HCT116 (cell line): ENCODE results near the gene PAGR1. TPM values are rescaled to one million over a fixed set of nuclear protein-coding genes. Genes with fewer than 3 reads are reported as not detected.
A peak's percentile ranks its signal among the peaks of the same experiment; 100 is the strongest.

Experiments
- ATAC-seq: fragments of 200-7000 bp; cut with Tn5 transposase; 2 replicates; pipeline ENCODE4 v1.9.1; 2020; ENCODE audit warnings: mild to moderate bottlenecking, moderate library complexity
- BruUV-seq: library from RNA; stranded (reverse); fragments of 400-500 nt; replicated peaks from 2 replicates; lab custom pipeline; 2021; lab: Mats Ljungman, UMichigan
- CTCF ChIA-PET: fragments of 300-600 bp; sonication (Branson Sonifier 250); formaldehyde crosslinking; loops from one replicate; lab custom pipeline; 2021; ENCODE audit warnings: antibody characterized with exemption; lab: Charles Lee
- POLR2A ChIA-PET: fragments of 300-600, 350-600 bp; sonication (Branson Sonifier 250); formaldehyde crosslinking; loops from one replicate; lab custom pipeline; 2021; ENCODE audit warnings: antibody characterized with exemption; lab: Charles Lee
- RAD21 ChIA-PET, 2 experiments: fragments of 300-600 bp; sonication (Branson Sonifier 250); formaldehyde crosslinking; loops; one replicate each; lab custom pipeline; 2023; ENCODE audit warnings: low total read pairs in 2 of 2; ENCODE audit not compliant: uncharacterized antibody in 2 of 2, unreplicated experiment in 2 of 2, low non-redundant PET in 1 of 2; lab: Charles Lee
- DNase-seq: peaks from one replicate; pipeline ENCODE4 v3.0.0-alpha.2; 2010; ENCODE audit warnings: low read depth, low spot score
- H2AFZ ChIP-seq: fragments of 200-600 bp; shearing (Covaris generic), sonication (generic); 2 replicates; pipeline ENCODE4 v1.6.1; 2017; ENCODE audit warnings: low read depth, mixed run types, mixed read lengths, antibody characterized with exemption, low read length; ENCODE audit not compliant: poor library complexity, severe bottlenecking
- H3K27ac ChIP-seq: 2 replicates; pipeline ENCODE4 v1.5.1; 2012; ENCODE audit warnings: low read depth, low read length
- H3K27me3 ChIP-seq: fragments of 200-600 bp; sonication (generic); 2 replicates; pipeline ENCODE4 v1.6.1; 2016; ENCODE audit warnings: mixed run types, low read length, mixed read lengths; ENCODE audit not compliant: insufficient read depth
- H3K36me3 ChIP-seq, 2 experiments: fragments of 200-500 bp in 1 of 2; fragments of 200-600 bp in 1 of 2; sonication (Bioruptor generic) in 1 of 2; sonication (generic) in 1 of 2; 2 replicates each; pipeline versions ENCODE4 v1.5.1 to v1.6.1; 2014 to 2016; ENCODE audit warnings: low read length in 2 of 2, inconsistent platforms in 1 of 2, mixed read lengths in 1 of 2, mixed run types in 1 of 2; ENCODE audit not compliant: insufficient read depth in 2 of 2, control insufficient read depth in 1 of 2
- H3K4me1 ChIP-seq, 2 experiments: fragments of 200-600 bp in 1 of 2; sonication (generic) in 1 of 2; 2 replicates each; pipeline versions ENCODE4 v1.5.1 to v1.6.1; 2012 to 2017; ENCODE audit warnings: low read length in 2 of 2, inconsistent platforms in 1 of 2, mild to moderate bottlenecking in 1 of 2, mixed read lengths in 1 of 2, mixed run types in 1 of 2, moderate library complexity in 1 of 2; ENCODE audit not compliant: insufficient read depth in 2 of 2, control insufficient read depth in 1 of 2
- H3K4me2 ChIP-seq: fragments of 200-600 bp; sonication (generic); 2 replicates; pipeline ENCODE4 v1.6.1; 2017; ENCODE audit warnings: mixed run types, low read length, mixed read lengths
- H3K4me3 ChIP-seq, 2 experiments: fragments of 200-600 bp in 1 of 2; sonication (generic) in 1 of 2; replicated peaks in 1 of 2; 2 replicates each; pipeline ENCODE4 v1.5.1; 2011 to 2016; ENCODE audit warnings: low read length in 2 of 2, control low read depth in 1 of 2, low read depth in 1 of 2, mild to moderate bottlenecking in 1 of 2, mixed read lengths in 1 of 2, mixed run types in 1 of 2
- H3K79me2 ChIP-seq: fragments of 200-600 bp; sonication (generic); 2 replicates; pipeline ENCODE4 v1.6.1; 2017; ENCODE audit warnings: mild to moderate bottlenecking, mixed run types, low read length, moderate library complexity, mixed read lengths; ENCODE audit not compliant: insufficient read depth
- H3K9ac ChIP-seq: fragments of 200-600 bp; sonication (generic); 2 replicates; pipeline ENCODE4 v1.6.1; 2016; ENCODE audit warnings: low read length, mixed read lengths
- H3K9me2 ChIP-seq: fragments of 200-600 bp; sonication (generic), shearing (Covaris generic); 2 replicates; pipeline ENCODE4 v1.6.1; 2017; ENCODE audit warnings: mixed run types, mild to moderate bottlenecking, moderate library complexity; ENCODE audit not compliant: insufficient read depth
- H3K9me3 ChIP-seq, 2 experiments: fragments of 200-500 bp in 1 of 2; fragments of 200-600 bp in 1 of 2; sonication (Bioruptor generic) in 1 of 2; sonication (generic) in 1 of 2; 2 replicates each; pipeline ENCODE4 v1.6.1; 2014 to 2017; ENCODE audit warnings: low read length in 2 of 2, mixed read lengths in 2 of 2, inconsistent platforms in 1 of 2, low read depth in 1 of 2, mild to moderate bottlenecking in 1 of 2, mixed run types in 1 of 2, moderate library complexity in 1 of 2; ENCODE audit not compliant: control insufficient read depth in 1 of 2, insufficient read depth in 1 of 2
- H4K20me1 ChIP-seq: fragments of 200-600 bp; sonication (generic), shearing (Covaris generic); 2 replicates; pipeline ENCODE4 v1.6.1; 2017; ENCODE audit warnings: mixed run types, mild to moderate bottlenecking, moderate library complexity; ENCODE audit not compliant: insufficient read depth
- ATF3 ChIP-seq: IDR thresholded peaks from 2 replicates; pipeline ENCODE4 v1.6.1; 2012
- CEBPB ChIP-seq: IDR thresholded peaks from 2 replicates; pipeline ENCODE4 v1.6.1; 2012; ENCODE audit warnings: low read depth
- CTCF ChIP-seq, 3 experiments: fragments of 200-600 bp in 1 of 3; sonication (generic) in 1 of 3; IDR thresholded peaks in 2 of 3; conservative IDR thresholded peaks in 1 of 3; 2 replicates each; pipeline ENCODE4 v1.5.1; 2012 to 2017; ENCODE audit warnings: low read depth in 2 of 3, low read length in 2 of 3, antibody characterized with exemption in 1 of 3, borderline replicate concordance in 1 of 3, control low read depth in 1 of 3, mild to moderate bottlenecking in 1 of 3, mixed read lengths in 1 of 3, mixed run types in 1 of 3, moderate library complexity in 1 of 3; ENCODE audit not compliant: insufficient read depth in 1 of 3
- EGR1 ChIP-seq: IDR thresholded peaks from 2 replicates; pipeline ENCODE4 v1.6.1; 2012; ENCODE audit warnings: low read depth
- EZH2 ChIP-seq: fragments of 200-600 bp; sonication (generic); IDR thresholded peaks from 2 replicates; pipeline ENCODE4 v1.6.1; 2017; ENCODE audit warnings: antibody characterized with exemption, mixed run types
- FOSL1 ChIP-seq: IDR thresholded peaks from 2 replicates; pipeline ENCODE4 v1.6.1; 2012; ENCODE audit warnings: low read depth
- JUND ChIP-seq: IDR thresholded peaks from 2 replicates; pipeline ENCODE4 v1.6.1; 2012
- MAX ChIP-seq: IDR thresholded peaks from 2 replicates; pipeline ENCODE4 v1.6.1; 2012
- POLR2A ChIP-seq: IDR thresholded peaks from 2 replicates; pipeline ENCODE4 v1.7.0; 2011; ENCODE audit warnings: borderline replicate concordance; ENCODE audit not compliant: insufficient read depth, insufficient read length; ENCODE audit errors: extremely low read depth
- RAD21 ChIP-seq: IDR thresholded peaks from 2 replicates; pipeline ENCODE4 v1.6.1; 2012; ENCODE audit warnings: low read depth, mild to moderate bottlenecking
- SP1 ChIP-seq: IDR thresholded peaks from 2 replicates; pipeline ENCODE4 v1.6.1; 2012; ENCODE audit warnings: low read depth
- SRF ChIP-seq: IDR thresholded peaks from 2 replicates; pipeline ENCODE4 v1.6.1; 2012; ENCODE audit warnings: low read depth
- ZBTB33 ChIP-seq: IDR thresholded peaks from 2 replicates; pipeline ENCODE4 v1.6.1; 2011; ENCODE audit warnings: mild to moderate bottlenecking, low read length, moderate library complexity; ENCODE audit not compliant: insufficient replicate concordance; ENCODE audit errors: extremely low read depth
- ZFX ChIP-seq: fragments of 450-650 bp; IDR thresholded peaks from 2 replicates; pipeline ENCODE4 v1.6.1; 2017
- ZNF274 ChIP-seq: fragments of 200-500 bp; sonication (Bioruptor generic); IDR thresholded peaks from 2 replicates; pipeline ENCODE4 v1.6.1; 2014; ENCODE audit warnings: mild to moderate bottlenecking, low read depth, low read length, inconsistent platforms
- intact Hi-C: fragments of 100-400 bp; cut with micrococcal nuclease; formaldehyde crosslinking; loops from 2 replicates; pipeline ENCODE4 v1.10.0; 2022
- total RNA-seq: library from RNA; stranded (reverse); gene quantifications from one replicate; pipeline ENCODE4 v1.2.1, GENCODE V29; 2021; ENCODE audit not compliant: unreplicated experiment

PAGR1 gene
- total RNA-seq, 1 experiment from 2014 or later, result 28.9 TPM

DNA sequence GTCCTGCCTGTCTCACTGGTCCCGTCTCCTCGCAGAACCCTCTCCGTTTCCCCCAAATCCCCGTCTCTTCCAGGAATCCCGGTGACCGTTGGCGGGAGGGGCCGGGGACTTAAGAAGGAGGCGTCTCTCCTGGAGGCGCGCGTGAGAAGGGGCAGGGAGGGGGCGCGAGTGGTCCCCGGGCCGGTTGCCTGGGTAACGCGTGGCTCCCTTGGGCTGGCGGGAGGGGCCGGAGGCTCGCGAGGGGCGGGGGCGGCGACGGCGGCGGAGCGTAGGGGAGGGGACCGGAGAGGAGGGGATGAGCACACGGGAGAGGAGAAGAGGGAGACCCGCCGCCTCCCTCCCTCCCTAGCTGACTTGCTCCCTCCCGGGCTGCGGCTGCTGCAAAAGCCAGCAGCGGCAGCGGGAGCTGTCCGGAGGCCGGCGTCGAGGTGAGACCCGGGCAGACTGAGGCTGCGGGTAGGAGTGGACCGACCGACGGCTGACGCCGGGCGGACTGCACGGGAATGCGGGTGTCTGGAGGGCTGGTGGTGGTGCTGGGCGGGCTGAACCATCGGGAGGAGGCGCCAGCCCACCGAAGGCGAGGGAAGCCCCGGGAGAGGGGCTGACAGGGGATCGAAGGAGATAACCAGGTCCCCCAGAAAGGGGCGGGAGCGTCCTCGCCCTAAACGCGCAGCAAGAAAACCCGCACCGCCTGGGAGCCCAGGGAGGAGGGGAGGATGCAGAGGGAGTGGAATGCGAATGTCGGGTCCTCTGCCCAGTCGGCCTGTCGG is 3.9 kb upstream of the PAGR1 start, which contains the start of gene PRRT2:
TSS of gene PRRT2 (plus strand) at position 298 of the 770 bp plus-strand sequence. CDS start 862 bp downstream, outside the sequence.
- H3K9me2 ChIP-seq, result no peaks in the 10 kb centered on the region
- BruUV-seq, result no TSS peak
- ChIA-PET POLR2A (interaction anchor here (0.8 to 1.4 kb wide), 3 partner anchors 16 to 209 kb away, joined by 3 read pairs; partner anchors contain the start of gene KIF22), CTCF (interaction anchor here (1.4 kb wide), 1 partner anchor 36 kb away, joined by 3 read pairs; no protein-coding TSS in a partner anchor), RAD21 (no interaction called here)
- peak within 1 kb of the TSS; percentile 95 for H3K9ac ChIP-seq
- TF ChIP-seq FOSL1 (no peak), MAX (no peak), RAD21 (no peak), SRF (no peak), ZBTB33 (no peak), SP1 (no peak), JUND (no peak), CTCF (IDR thresholded peaks at IDR 0.05 in 2 of 3, conservative IDR thresholded peaks at IDR 0.05 in 1 of 3; ENCODE audit: borderline replicate concordance in 1 of 3, insufficient read depth in 1 of 3, low read depth in 2 of 3, low read length in 2 of 3) (no peak), CEBPB (no peak), POLR2A (no peak), EZH2 (no peak), ATF3 (no peak), EGR1 (no peak), ZFX (no peak), ZNF274 (no peak)
- H3K27ac ChIP-seq, result peak within 1 kb of the TSS; percentile 90
- peak within 1 kb of the TSS; percentile 99 for H3K4me2 ChIP-seq
- H3K4me3 ChIP-seq, result peak within 1 kb of the TSS; percentile 36 to 66
- peaks cover 39% of the 10 kb centered on the region for H3K79me2 ChIP-seq
- H3K9me3 ChIP-seq, result no peaks in the 10 kb centered on the region
- intact Hi-C loops, result no loop called here
- ATAC-seq, result peak; percentile 2; the same call in 1 of the 2 replicates
- peaks cover 6 to 17% of the 10 kb centered on the region in 2 experiments; a peak in 3 of 4 replicates for H3K36me3 ChIP-seq
- H4K20me1 ChIP-seq, result no peaks in the 10 kb centered on the region
- no peak for DNase-seq
- H2AFZ ChIP-seq, result no peak within 1 kb of the TSS
- peaks cover 33 to 75% of the 10 kb centered on the region in 2 experiments for H3K4me1 ChIP-seq
- no peaks in the 10 kb centered on the region for H3K27me3 ChIP-seq
